Esophagus squamous epithelium (tissue), 5 donors: ENCODE measurements around the gene CLCF1. TPM values are rescaled to one million over a fixed set of nuclear protein-coding genes. Genes with fewer than 3 reads are reported as not detected.

ENCODE experiments used
- DNase-seq: peaks from one replicate; lab custom pipeline; 2025; lab: John Stamatoyannopoulos, UW
- H3K27ac ChIP-seq, 4 donors: fragments of 200-600 bp; sonication (generic); one replicate each; pipeline ENCODE4 v1.5.1; 2016 to 2019; ENCODE audit warnings: mild to moderate bottlenecking in 1 of 4
- H3K27me3 ChIP-seq, 4 donors: fragments of 200-600 bp; sonication (generic); 1 replicate in 3 of 4; 2 replicates in 1 of 4; pipeline versions ENCODE4 v1.5.1 to v1.6.0; 2017 to 2021; ENCODE audit warnings: antibody characterized with exemption in 1 of 4
- H3K36me3 ChIP-seq, 3 donors: fragments of 200-600 bp; sonication (generic); one replicate each; pipeline ENCODE4 v1.5.1; 2016 to 2019
- H3K4me1 ChIP-seq, 3 donors: fragments of 200-600 bp; sonication (generic); one replicate each; pipeline ENCODE4 v1.5.1; 2017 to 2019
- H3K4me3 ChIP-seq, 4 donors: fragments of 200-600 bp; sonication (generic); 1 replicate in 3 of 4; 2 replicates in 1 of 4; pipeline ENCODE4 v1.5.1; 2016 to 2019; ENCODE audit warnings: mild to moderate bottlenecking in 2 of 4, moderate library complexity in 1 of 4
- H3K9me3 ChIP-seq, 3 donors: fragments of 200-600 bp; sonication (generic); one replicate each; pipeline ENCODE4 v1.5.1; 2016 to 2019
- CTCF ChIP-seq, 6 experiments: fragments of 450-650 bp in 4 of 6; fragments of 200-600 bp in 2 of 6; sonication (generic) in 2 of 6; IDR thresholded peaks; one replicate each; pipeline ENCODE4 v1.5.1; 2016 to 2019; ENCODE audit warnings: antibody characterized with exemption in 6 of 6, mild to moderate bottlenecking in 4 of 6, moderate library complexity in 4 of 6
- POLR2A ChIP-seq, 4 donors: fragments of 450-650 bp; IDR thresholded peaks; one replicate each; pipeline ENCODE4 v1.6.1; 2017; ENCODE audit warnings: antibody characterized with exemption in 4 of 4, mild to moderate bottlenecking in 4 of 4, moderate library complexity in 3 of 4
- whole genome bisulfite sequencing, 2 donors: methylation state at CpG; one replicate each; pipeline ENCODE4 v1.1.5; 2018; 5-methylcytosine and 5-hydroxymethylcytosine counted together
- intact Hi-C: fragments of 100-400 bp; cut with DNase I; formaldehyde crosslinking; loops from one replicate; pipeline ENCODE4 v1.15.0; 2022
- total RNA-seq, 4 donors: library from RNA; depleted of rRNA; stranded (reverse); fragments of >200 nt; gene quantifications; one replicate each; pipeline ENCODE4 v1.1.0, GENCODE V29; 2016
- donor health status: DM: yes; HTN: yes; CAD: no.

CLCF1 gene
- total RNA-seq, 4 donors from 2014 or later: 2.3 to 6.8 (median 2.7) TPM

GRCh38 chr11:67411785-67412152 is 38.4 kb upstream of the CLCF1 start:
- Histone ChIP-seq H3K9me3 (no peaks in the 10 kb centered on the region), H3K36me3 (no peaks in the 10 kb centered on the region), H3K4me3 (no peak overlapping the region), H3K27me3 (peaks cover 0 to 70% (median 0%) of the 10 kb centered on the region in 4 donors), H3K4me1 (peaks cover 17 to 62% (median 19%) of the 10 kb centered on the region in 3 donors), H3K27ac (no peak overlapping the region)
- DNase-seq: no peak
- intact Hi-C loops: no loop called here
- WGBS, 2 donors: 67 to 76% methylated on average over 5 to 6 of the region's 7 CpGs
- no peak for TF ChIP-seq CTCF (IDR thresholded peaks at IDR 0.05)
- TF ChIP-seq POLR2A (IDR thresholded peaks at IDR 0.05): no peak

- H3K36me3 ChIP-seq: no peaks in the 10 kb centered on the region
- no peak for DNase-seq
- H3K4me3 ChIP-seq: no peak overlapping the region
- 83 to 88% methylated on average over 5 to 12 of the region's 17 CpGs for WGBS, 2 donors
- no peaks in the 10 kb centered on the region for H3K9me3 ChIP-seq
- intact Hi-C loops: no loop called here
- TF ChIP-seq CTCF (IDR thresholded peaks at IDR 0.05) (no peak), POLR2A (IDR thresholded peaks at IDR 0.05) (no peak)
- H3K27ac ChIP-seq: no peak overlapping the region
- H3K27me3 ChIP-seq: peaks cover 0 to 75% (median 0%) of the 10 kb centered on the region in 4 donors
- H3K4me1 ChIP-seq: peaks cover 12 to 62% (median 13%) of the 10 kb centered on the region in 3 donors
These were observed 37.8 kb upstream of the CLCF1 start for GRCh38 chr11:67410984-67411784.

GRCh38 chr11:67410369-67410831 is 37.0 kb upstream of the CLCF1 start:
- H3K4me3 ChIP-seq: no peak overlapping the region
- no peak for DNase-seq
- intact Hi-C loops: no loop called here
- no peaks in the 10 kb centered on the region for H3K36me3 ChIP-seq
- no peak overlapping the region for H3K27ac ChIP-seq
- no peaks in the 10 kb centered on the region for H3K9me3 ChIP-seq
- TF ChIP-seq POLR2A (IDR thresholded peaks at IDR 0.05): no peak
- no peak for TF ChIP-seq CTCF (IDR thresholded peaks at IDR 0.05)
- WGBS, 2 donors: 64% methylated on average over 7 of the region's 15 CpGs; no CpG with 5 or more reads in 1 of the 2 donors
- peaks cover 5 to 58% (median 7%) of the 10 kb centered on the region in 3 donors for H3K4me1 ChIP-seq
- H3K27me3 ChIP-seq: peaks cover 0 to 83% (median 0%) of the 10 kb centered on the region in 4 donors

- H3K27me3 ChIP-seq: peaks cover 0 to 82% (median 0%) of the 10 kb centered on the region in 4 donors
- no peaks in the 10 kb centered on the region for H3K36me3 ChIP-seq
- TF ChIP-seq CTCF (IDR thresholded peaks at IDR 0.05) (no peak), POLR2A (IDR thresholded peaks at IDR 0.05) (peak in 1 of 4 donors; percentile 31)
- peak overlapping the region in 3 of 4 donors; percentile 13 to 48 (median 13) for H3K4me3 ChIP-seq
- intact Hi-C loops: no loop called here
- no peak for DNase-seq
- H3K4me1 ChIP-seq: peaks cover 0 to 55% (median 2%) of the 10 kb centered on the region in 3 donors
- 10 to 19% methylated on average over 2 to 9 of the region's 13 CpGs for WGBS, 2 donors
- peak overlapping the region in 2 of 4 donors; percentile 45 to 65 for H3K27ac ChIP-seq
- no peaks in the 10 kb centered on the region for H3K9me3 ChIP-seq
These were observed 36.5 kb upstream of the CLCF1 start for GRCh38 chr11:67409781-67410368.

GRCh38 chr11:67409261-67409666 is 35.9 kb upstream of the CLCF1 start:
- H3K27ac ChIP-seq: peak overlapping the region in 2 of 4 donors; percentile 45 to 65
- H3K9me3 ChIP-seq: no peaks in the 10 kb centered on the region
- intact Hi-C loops: no loop called here
- H3K27me3 ChIP-seq: peaks cover 0 to 84% (median 0%) of the 10 kb centered on the region in 4 donors
- TF ChIP-seq POLR2A (IDR thresholded peaks at IDR 0.05) (peak in 1 of 4 donors; percentile 40), CTCF (IDR thresholded peaks at IDR 0.05) (no peak)
- DNase-seq: no peak
- H3K4me1 ChIP-seq: peaks cover 0 to 52% (median 0%) of the 10 kb centered on the region in 3 donors
- H3K36me3 ChIP-seq: no peaks in the 10 kb centered on the region
- WGBS, 2 donors: 40 to 100% methylated on average over 1 to 2 of the region's 24 CpGs
- peak overlapping the region in 3 of 4 donors; percentile 13 to 48 (median 13) for H3K4me3 ChIP-seq
